Upper lobe of right lung (tissue), 1 donor: ENCODE data around the gene MCU. TPM values are rescaled to one million over a fixed set of nuclear protein-coding genes. Genes with fewer than 3 reads are reported as not detected.

Experiments
- ATAC-seq: fragments of 200-7000 bp; cut with Tn5 transposase; one replicate; pipeline ENCODE4 v1.9.1; 2020; ENCODE audit warnings: mild to moderate bottlenecking, moderate library complexity
- DNase-seq: peaks from one replicate; pipeline ENCODE4 v3.0.0-alpha.2; 2020
- H3K27ac ChIP-seq: fragments of 200-600 bp; one replicate; pipeline ENCODE4 v1.8.0; 2022
- H3K27me3 ChIP-seq: fragments of 200-600 bp; one replicate; pipeline ENCODE4 v1.8.0; 2022; ENCODE audit warnings: mild to moderate bottlenecking
- H3K36me3 ChIP-seq: fragments of 200-600 bp; one replicate; pipeline ENCODE4 v1.8.0; 2022
- H3K4me1 ChIP-seq: fragments of 200-600 bp; one replicate; pipeline ENCODE4 v1.8.0; 2022
- H3K4me3 ChIP-seq: fragments of 200-600 bp; one replicate; pipeline ENCODE4 v1.8.0; 2022; ENCODE audit warnings: mild to moderate bottlenecking
- H3K9me3 ChIP-seq: fragments of 200-600 bp; one replicate; pipeline ENCODE4 v1.8.0; 2022
- intact Hi-C: fragments of 100-400 bp; cut with DNase I; formaldehyde crosslinking; loops from one replicate; pipeline ENCODE4 v1.11.0; 2022
- microRNA-seq: library from miRNA; unstranded; fragments of <30 nt; microRNA quantifications from one replicate; pipeline ENCODE4 v1.2.0, GENCODE V29; 2020; ENCODE audit warnings: borderline microRNAs expressed
- total RNA-seq: library from RNA; stranded (reverse); fragmentation: NEBNext Ultra II Directional; extraction: Animal tissue kit (Norgen Biotek cat#: 25700); gene quantifications from one replicate; pipeline ENCODE4 v1.2.1, GENCODE V29; 2021
- TF ChIP-seq, protein P1 (sequence below): fragments of 200-600 bp; IDR thresholded peaks from one replicate; pipeline ENCODE4 v1.8.0; 2022; ENCODE audit warnings: antibody characterized with exemption
- donor health status: DM: no; HTN: yes; CAD: no; lungs with severe emphysema.

MCU gene
- total RNA-seq, 1 donor from 2014 or later = 31.1 TPM

DNA sequence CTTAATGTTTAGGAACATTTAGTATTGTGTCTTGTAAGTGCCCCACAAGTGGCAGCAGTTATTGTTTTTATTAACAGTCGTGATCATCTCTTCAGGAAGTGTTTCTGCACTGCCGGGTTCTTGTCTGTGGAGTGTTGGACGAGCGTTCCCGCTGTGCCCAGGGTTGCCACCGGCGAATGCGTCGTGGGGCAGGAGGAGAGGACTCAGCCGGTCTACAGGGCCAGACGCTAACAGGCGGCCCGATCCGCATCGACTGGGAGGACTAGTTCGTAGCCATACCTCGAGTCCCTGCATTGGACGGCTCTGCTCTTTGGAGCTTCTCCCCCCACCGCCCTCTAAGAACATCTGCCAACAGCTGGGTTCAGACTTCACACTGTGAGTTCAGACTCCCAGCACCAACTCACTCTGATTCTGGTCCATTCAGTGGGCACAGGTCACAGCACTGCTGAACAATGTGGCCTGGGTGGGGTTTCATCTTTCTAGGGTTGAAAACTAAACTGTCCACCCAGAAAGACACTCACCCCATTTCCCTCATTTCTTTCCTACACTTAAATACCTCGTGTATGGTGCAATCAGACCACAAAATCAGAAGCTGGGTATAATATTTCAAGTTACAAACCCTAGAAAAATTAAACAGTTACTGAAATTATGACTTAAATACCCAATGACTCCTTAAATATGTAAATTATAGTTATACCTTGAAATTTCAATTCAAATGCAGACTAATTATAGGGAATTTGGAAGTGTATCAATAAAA lies 240.5 kb downstream of the MCU start:
- DNase-seq (no peak), ATAC-seq (no peak)
- no peaks in the 10 kb centered on the region for H3K4me1 ChIP-seq
- no peaks in the 10 kb centered on the region for H3K27me3 ChIP-seq
- TF ChIP-seq, protein P1, sequence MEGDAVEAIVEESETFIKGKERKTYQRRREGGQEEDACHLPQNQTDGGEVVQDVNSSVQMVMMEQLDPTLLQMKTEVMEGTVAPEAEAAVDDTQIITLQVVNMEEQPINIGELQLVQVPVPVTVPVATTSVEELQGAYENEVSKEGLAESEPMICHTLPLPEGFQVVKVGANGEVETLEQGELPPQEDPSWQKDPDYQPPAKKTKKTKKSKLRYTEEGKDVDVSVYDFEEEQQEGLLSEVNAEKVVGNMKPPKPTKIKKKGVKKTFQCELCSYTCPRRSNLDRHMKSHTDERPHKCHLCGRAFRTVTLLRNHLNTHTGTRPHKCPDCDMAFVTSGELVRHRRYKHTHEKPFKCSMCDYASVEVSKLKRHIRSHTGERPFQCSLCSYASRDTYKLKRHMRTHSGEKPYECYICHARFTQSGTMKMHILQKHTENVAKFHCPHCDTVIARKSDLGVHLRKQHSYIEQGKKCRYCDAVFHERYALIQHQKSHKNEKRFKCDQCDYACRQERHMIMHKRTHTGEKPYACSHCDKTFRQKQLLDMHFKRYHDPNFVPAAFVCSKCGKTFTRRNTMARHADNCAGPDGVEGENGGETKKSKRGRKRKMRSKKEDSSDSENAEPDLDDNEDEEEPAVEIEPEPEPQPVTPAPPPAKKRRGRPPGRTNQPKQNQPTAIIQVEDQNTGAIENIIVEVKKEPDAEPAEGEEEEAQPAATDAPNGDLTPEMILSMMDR = no peak
- no peak overlapping the region for H3K27ac ChIP-seq
- no peak overlapping the region for H3K4me3 ChIP-seq
- no peaks in the 10 kb centered on the region for H3K36me3 ChIP-seq
- no peaks in the 10 kb centered on the region for H3K9me3 ChIP-seq
- intact Hi-C loops = no loop called here

GRCh38 chr10:72935361-72935760 lies 243.4 kb downstream of the MCU start:
- TF ChIP-seq, protein P1 = no peak
- no peak for DNase-seq
- H3K36me3 ChIP-seq = no peaks in the 10 kb centered on the region
- H3K4me3 ChIP-seq = no peak overlapping the region
- intact Hi-C loops = no loop called here
- no peaks in the 10 kb centered on the region for H3K9me3 ChIP-seq
- no peaks in the 10 kb centered on the region for H3K4me1 ChIP-seq
- H3K27ac ChIP-seq = no peak overlapping the region
- peak; percentile 48 for ATAC-seq
- H3K27me3 ChIP-seq = no peaks in the 10 kb centered on the region

Small RNAs within 50 kb of the gene (microRNA-seq; reads per million reads assigned to microRNA genes)
- not detected for gene MIR4676

Other genes with a start within 250 kb of the MCU start
- 52.2 TPM for gene MICU1, start 66.1 kb upstream of the MCU start, total RNA-seq
- gene OIT3, start 201.6 kb downstream of the MCU start, total RNA-seq = not detected